NCI-H2029 (cell line): ENCODE results near the gene DDX28.
"Not testable (repeated sequence)": the region's sequence is repeated elsewhere in the genome, so short reads cannot be mapped to it uniquely, and the experiment has no call there.

Experiments used
- DNase-seq: peaks from one replicate; lab custom pipeline; 2025; lab: John Stamatoyannopoulos, UW

The DDX28 gene

DNA sequence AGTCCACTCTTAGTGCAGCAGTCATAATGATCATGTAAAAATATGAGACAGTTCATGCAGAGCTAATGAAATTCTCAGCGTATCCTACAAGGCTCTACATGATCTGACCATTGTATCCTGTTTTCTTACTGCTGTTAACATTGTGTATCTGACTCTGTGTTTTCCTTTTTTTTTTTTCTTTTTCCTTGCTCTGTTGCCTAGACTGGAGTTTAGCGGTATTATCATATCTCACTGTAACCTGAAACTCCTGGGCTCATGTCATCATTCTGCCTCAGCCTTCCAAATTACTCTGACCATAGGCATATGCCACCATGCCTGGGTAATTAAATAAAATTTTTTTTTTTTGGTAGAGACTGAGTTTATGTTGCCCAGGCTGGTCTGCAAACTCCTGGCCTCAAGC lies 12.2 kb upstream of the DDX28 start:
- DNase-seq: no peak

DNA sequence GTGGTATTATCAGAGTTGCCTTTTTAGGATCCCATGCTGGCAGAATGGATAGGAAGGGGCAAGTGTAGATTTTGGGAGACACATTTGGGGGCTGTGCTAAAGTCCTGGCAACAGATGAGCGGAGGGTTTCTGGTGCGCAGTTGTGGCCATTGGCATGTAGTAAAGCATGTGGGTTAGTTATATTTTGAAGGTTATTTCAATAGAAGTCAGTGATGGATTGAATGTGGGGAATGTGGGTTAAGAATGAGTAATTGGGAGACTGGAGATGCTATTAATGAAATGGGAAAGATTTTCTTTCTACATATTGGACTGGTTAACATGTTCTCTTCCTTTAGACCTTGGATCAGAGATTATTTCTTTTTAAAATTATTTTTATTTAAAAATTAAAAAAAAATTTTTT lies 10.1 kb upstream of the DDX28 start:
- DNase-seq: no peak

DNA sequence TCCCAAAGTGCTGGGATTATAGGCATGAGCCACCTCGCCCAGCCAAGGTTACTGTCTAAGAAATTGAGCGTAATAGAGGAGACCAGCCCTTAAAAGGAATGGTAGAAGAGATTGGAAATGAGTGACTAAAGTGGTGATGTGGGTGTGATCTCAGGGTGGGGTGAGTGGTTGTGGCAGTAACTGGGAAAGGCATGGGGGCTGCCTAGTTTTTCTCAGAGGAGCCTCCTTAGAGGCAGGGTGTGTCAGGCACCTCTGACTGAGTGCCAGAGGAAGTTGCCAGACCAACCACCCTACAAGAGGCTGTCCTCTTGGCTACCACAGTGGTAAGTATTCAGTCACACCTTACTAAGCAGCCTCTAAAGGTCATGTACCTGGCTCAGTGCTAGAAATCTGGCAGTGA lies 8.9 kb upstream of the DDX28 start:
- no peak for DNase-seq

DNA sequence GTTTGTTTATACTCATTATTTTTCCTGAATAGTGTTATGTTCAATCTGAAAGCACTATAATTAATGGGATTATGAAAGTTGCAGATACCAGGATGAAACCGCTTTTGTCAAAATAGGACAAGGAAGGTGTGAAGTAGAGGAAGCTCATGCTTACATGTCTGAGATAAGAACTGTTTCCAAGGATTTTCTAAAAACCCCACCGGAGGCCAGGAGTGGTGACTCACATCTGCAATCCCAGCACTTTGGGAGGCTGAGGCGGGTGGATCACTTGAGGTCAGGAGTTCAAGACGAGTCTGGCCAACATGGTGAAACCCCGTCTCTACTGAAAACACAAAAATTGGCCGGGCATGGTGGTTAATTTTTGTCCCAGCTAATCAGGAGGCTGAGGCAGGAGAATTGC lies 7.1 kb upstream of the DDX28 start:
- not testable (repeated sequence) for DNase-seq

DNA sequence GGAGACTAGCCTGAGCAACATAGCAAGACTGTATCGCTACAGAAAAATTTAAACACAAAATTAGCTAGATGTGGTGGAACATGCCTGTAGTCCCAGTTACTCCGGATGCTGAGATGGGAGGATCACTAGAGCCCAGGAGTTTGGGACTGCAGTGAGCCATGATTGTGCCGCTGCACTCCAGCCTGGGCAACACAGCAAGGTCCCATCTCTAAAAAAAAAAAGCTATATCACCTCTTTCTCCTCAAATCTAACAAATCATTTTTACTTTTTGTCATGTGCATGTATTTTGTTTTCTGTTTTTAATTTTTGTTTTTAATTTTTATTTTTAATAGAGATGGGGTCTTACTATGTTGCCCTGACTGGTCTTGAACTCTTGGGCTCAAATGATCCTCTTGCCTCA lies 6.0 kb upstream of the DDX28 start:
- no peak for DNase-seq

DNA sequence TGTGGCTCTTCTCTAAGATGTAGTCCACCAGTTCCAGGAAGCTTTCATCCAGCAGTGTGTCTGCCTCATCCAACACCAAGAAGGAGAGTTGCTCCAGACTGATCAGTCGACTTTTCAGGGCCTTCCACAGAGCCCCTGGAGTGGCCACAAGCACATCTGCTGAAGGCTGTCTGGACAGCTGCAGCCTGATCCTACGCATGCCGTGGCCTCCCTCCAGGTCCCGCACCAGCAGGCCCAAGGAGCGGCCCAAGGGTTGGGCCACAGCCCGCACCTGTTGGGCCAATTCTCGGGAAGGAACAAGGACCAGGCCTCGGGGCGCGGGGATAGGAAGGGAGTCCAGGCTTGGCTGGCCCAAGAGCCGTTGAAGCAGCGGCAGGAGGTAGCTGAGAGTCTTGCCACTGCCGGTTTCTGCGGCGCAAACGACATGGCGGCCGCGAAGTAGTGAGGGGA lies 729 bp downstream of the DDX28 start:
- DNase-seq: no peak

DNA sequence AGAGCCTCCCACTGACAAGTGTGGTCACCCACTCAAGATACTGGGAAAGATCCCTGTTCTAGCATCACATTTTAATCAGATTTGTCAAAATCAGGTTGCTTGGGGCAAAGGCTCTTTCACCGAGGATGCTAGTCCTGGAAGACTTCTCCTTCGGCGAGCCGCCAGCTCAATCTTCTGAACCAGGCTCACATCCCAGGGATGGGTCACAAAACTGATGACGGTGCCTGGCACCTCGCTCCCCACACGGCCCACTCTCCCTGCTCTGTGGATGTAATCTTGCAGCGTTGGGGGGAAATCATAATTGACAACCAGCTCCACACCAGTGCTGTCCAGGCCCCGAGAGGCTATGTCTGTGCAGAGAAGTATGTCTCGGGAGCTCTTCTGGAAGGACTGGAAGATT lies 1.5 kb downstream of the DDX28 start:
- no peak for DNase-seq

DNA sequence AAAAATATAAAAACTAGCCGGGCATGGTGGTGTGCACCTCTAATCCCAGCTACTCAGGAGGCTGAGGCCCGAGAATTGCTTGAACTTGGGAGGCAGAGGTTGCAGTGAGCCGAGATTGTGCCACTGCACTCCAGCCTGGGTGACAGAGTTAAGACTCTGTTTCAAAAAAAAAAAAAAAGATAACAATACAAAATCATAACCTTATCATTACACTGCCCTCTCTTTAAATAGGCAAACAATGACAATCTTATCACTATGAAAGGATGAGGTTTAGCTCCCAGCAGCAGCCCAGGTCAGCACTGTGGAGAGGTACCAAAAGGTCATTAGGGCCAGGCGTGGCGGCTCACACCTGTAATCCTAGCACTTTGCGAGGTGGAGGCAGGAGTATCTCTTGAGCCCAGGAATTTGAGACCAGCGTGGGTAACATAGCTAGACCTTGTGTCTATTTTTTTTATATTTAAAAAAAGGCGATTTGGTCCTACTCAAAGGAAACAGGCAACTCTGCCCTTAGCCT lies 3.8 kb downstream of the DDX28 start:
- DNase-seq: no peak

DNA sequence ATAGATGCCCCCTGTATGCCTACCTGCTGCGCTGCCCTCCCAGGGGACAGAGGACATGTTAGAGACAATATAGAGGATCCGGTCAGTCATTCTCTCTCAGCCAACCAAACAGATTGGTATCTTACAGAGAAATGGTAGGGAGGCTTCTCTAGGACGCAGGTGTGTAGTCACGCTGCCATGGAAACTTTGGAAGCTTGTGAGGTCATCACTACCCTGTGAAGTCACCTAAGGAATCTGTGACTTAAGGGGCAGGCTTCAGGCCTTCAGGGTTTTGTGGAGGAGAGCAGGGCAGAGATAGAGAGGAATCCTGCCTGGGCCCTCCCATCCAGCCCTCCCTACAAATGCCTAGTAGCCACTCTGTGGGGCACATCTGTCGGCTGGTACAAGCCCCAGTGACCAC lies 7.4 kb downstream of the DDX28 start, which contains the start of gene DPEP2NB:
Gene DPEP2NB (minus strand): TSS at position 231 of the 400 bp plus-strand sequence. CDS start 141 bp downstream, at position 90.
- DNase-seq: no peak

DNA sequence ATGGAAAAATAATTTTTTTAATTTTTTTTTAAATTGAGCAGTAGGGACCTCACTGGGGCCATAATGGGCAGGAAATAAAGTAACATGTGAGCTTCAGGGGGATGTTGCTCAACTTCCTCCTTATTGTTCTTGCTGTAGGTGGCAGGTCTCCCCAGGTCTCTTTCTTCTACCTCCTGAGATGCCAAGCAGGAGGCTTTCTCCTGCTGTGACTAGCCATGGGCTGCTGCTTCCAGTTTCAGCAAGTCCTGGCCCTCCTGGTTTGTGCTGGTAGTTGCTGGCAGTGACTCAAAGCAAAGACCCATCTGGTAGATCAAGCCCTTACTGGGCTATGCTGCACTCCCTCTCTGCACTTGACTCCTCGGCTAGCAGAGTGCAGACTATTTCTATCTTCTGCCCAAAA lies 9.6 kb downstream of the DDX28 start:
- no peak for DNase-seq

DNA sequence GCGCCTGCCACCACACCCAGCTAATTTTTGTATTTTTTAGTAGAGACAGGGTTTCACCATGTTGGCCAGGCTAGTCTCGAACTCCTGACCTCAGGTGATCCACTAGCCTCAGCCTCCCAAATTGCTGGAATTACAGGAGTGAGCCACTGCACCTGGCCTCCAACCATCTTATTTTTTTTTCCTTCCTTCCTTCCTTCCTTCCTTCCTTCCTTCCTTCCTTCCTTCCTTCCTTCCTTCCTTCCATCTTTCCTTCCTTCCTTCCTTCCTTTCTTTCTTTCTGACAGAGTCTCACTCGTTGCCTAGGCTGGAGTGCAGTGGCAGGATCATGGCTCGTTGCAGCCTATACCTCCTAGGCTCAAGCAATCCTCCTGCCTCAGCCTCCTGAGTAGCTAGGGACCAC lies 13.2 kb downstream of the DDX28 start:
- not testable (repeated sequence) for DNase-seq

DNA sequence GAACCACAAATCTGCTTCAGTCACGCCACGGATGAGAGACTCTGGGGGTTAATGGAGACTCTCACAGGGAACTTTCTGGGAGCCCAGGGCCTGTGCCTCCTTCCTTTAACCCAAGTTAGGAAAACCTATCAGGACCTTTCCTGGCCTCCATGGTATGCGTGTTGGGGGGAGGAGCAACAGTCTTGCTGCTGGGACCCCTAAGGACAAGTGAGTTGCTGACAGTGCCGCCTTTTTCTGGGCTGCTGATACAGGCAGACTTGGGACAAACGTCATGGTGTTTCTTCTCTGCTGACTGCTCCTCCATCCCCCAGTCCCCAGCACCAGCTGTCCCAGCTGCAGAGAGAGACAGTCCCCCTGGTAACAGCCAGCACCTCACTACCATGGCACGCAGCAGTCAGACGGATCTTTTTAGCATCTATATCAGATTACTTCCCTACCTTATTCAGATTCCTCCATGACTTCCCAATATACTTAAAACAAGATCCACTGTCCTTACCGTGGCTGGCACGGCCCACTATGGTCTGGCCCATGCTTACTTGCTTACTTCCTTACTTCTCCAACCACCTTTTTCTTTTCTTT lies 13.8 kb downstream of the DDX28 start:
- DNase-seq: no peak

DNA sequence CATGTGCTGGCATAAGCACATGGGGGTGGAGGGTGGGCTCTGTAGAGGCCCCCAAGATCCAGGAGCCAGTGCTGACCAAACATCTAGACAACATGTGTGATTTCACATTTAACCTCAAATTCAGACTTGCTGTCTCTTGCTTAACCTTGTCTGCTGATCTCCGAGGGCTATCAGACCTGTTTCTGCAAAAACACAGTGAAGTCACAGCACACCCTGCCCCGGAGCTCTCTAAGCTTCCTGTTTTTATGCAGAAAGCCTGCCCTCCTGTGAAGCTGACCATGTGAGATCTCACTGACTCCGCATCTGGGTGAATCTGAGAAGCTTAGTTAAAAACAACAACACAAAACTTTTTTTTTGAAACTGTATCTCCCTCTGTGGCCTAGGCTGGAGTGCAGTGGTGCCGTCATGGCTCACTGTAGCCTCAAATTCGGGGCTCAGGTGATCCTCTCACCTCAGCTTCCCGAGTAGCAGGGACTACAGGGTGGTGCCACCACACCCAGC lies 17.2 kb downstream of the DDX28 start:
- no peak for DNase-seq

DNA sequence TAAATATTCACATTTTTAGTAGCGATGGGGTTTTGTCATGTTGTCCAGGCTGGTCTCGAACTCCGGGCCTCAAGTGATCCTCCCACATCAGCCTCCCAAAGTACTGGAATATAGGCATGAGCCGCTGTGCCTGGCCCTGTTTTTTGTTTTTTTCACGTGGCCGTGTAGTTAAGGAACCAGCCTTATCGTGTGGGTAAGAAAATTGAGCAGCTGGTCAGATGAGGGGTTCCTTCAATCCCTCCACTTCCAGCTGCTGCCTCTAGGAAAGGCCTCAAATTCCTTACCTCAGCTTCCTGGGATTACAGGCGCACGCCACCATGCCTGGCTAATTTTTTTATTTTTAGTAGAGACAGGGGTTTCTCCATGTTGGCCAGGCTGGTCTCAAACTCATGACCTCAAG lies 17.8 kb downstream of the DDX28 start:
- no peak for DNase-seq

DNA sequence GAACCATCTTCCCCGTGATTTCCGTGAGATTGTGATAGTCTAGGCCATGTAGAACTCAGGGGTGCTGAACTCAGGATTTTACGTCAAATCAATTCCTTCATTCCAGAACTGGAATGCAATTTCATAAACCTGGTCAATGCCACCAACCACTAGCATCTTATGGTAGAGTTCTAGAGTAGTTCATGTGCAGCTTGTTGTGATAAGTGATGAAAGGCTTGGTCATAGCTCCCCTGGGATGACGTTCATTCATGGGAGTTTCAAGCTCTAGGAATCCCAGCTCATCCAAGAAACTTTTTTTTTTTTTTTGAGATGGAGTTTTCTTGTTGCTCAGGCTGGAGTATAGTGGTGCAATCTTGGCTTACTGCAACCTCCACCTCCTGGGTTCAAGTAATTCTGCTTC lies 20.0 kb downstream of the DDX28 start:
- DNase-seq: no peak

DNA sequence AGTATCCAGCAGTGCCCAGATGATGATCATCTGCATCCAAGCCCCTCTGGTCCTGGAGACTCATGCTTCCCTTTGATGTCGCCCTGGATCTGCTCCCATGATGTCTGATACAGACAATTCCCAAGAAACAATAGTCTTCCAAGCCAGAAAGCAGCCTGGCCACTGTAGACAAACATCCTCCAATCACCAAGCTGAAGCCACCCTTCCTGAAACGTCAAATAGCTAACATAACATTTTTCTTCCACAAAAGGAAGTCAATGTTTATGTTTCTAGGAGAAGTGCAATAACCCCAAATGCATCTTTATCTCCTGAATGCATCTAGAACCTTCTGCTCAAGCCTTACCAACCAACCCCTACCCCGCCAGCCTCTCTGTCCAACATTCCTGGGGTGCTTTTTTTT lies 22.6 kb downstream of the DDX28 start:
- no peak for DNase-seq

DNA sequence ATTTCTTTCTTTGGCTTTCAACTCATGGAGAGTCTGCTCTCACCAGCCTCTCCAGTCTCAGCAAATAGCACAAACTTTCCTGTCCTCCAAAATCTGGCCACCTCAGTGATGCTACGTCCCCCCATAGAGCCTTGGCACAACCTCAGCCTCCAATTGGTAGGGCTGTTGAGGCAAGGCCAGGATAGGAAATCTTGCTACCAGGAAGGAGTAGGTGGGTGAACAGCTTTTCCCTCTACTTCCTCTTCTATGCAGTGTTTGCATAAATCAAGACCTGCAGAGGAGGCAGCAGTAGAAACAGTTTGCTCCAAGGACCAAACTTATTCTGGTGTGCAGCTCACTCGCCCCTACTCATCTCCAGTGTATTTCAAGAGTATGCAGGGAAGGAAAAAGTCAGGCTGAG lies 23.0 kb downstream of the DDX28 start:
- no peak for DNase-seq

DNA sequence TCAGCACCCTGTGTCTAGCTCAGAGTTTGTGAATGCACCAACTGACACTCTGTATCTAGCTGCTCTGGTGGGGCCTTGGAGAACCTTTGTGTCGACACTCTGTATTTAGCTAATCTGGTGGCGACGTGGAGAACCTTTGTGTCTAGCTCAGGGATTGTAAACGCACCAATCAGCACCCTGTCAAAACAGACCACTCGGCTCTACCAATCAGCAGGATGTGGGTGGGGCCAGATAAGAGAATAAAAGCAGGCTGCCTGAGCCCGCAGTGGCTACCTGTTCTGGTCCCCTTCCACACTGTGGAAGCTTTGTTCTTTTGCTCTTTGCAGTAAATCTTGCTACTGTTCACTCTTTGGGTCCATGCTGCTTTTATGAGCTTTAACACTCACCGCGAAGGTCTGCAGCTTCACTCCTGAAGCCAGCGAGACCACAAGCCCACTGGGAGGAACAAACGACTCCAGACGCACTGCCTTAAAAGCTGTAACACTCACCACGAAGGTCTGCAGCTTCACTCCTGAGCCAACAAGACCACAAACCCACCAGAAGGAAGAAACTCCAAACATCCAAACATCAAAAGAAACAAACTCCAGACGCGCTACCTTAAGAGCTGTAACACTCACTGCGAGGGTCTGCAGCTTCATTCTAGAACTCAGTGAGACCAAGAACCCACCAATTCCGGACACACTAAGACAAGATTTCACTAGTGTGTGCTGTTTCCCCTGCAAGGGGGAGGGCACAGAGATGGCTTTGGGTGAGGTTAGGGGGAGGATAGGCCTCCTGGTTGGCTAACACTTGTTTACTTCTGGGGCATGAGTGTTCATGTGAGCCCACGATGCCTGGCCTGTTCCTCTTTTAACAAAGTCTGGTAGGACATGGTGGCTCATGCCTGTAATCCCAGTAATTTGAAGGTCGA lies 24.0 kb downstream of the DDX28 start, which contains the start of gene DPEP2:
Gene DPEP2 (minus strand): TSS at position 706 of the 910 bp plus-strand sequence. CDS start 6,272 bp downstream, outside the sequence.
- not testable (repeated sequence) for DNase-seq

DNA sequence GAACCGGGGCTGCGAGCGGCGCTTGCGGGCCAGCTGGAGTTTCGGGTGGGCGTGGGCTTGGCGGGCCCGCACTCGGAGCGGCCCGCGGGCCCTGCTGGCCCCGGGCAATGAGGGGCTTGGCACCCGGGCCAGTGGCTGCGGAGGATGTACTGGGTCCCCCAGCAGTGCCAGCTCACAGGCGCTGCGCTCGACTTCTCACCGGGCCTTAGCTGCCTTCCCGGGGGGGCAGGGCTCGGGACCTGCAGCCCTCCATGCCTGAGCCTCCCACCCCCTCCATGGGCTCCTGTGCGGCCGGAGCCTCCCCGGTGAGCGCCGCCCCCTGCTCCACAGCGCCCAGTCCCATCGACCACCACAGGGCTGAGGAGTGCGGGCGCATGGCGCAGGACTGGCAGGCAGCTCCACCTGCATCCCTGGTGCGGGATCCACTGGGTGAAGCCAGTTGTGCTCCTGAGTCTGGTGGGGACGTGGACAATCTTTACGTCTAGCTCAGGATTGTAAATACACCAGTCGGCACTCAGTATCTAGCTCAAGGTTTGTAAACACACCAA lies 24.7 kb downstream of the DDX28 start:
- not testable (repeated sequence) for DNase-seq

DNA sequence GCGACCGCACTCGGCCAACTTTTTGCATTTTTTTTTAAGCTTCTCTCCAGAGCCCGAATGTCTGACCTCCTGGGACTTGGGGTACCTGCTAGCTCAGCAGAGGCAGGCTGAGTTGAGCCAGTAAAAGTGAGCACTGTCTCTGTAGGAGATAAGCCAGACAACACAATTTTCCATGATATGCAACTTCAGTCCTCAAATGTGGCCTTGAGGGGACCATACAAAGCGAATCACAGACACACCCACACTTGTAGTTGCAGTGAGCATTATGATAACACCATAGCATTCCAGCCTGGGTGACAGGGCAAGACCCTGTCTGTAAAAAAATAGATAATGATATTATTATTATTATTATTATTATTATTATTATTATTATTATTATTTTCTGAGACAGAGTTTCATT lies 26.4 kb downstream of the DDX28 start:
- DNase-seq: no peak

DNA sequence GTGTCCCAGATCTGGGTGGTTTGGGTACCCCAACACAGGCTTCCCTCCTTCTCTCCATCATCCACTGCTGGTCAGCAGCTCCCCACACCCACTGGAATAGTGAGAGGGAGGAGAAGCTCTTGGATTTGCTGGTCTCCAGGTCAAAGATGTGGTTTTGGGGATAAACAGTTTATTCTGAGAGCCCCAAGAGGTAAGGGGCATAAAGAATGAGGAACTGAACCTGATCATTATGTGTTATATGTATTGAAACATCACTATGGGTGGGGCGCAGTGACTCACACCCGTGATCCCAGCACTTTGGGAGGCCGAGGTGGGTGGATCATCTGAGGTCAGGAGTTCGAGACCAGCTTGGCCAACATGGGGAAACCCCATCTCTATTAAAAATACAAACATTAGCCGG lies 27.6 kb downstream of the DDX28 start:
- DNase-seq: no peak

DNA sequence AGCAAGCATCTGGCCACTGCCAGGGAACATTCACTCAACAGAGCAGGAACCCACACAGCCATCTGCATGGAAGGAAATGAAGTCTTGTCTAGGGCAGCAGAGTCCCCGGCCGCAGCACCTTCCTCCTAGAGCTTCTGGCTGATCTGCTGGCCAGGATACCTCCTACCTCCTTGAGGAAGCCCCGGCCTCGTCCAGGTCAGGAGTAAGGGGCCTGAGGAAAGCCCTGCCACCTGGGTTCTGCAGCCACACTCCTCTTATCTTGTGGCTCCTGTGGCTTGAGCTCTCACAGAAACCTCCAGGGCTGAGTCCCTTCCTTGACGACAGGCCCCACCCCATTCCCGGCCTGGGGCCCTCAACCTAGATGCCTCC lies 29.0 kb downstream of the DDX28 start:
- not testable (repeated sequence) for DNase-seq
